DMS53 treated with DMSO at 0.1 percent for 48 hours (cell line): Measurements from ENCODE around the gene CDH13.

ENCODE experiments used
- DNase-seq: peaks from one replicate; lab custom pipeline; 2025; ENCODE audit not compliant: unreplicated experiment; lab: John Stamatoyannopoulos, UW

Gene CDH13

GRCh38 chr16:82773018-82773417 lies 146.2 kb downstream of the CDH13 start:
- DNase-seq = no peak

- no peak for DNase-seq
Measured at GRCh38 chr16:82776470-82777146, 149.8 kb downstream of the CDH13 start.

DNA sequence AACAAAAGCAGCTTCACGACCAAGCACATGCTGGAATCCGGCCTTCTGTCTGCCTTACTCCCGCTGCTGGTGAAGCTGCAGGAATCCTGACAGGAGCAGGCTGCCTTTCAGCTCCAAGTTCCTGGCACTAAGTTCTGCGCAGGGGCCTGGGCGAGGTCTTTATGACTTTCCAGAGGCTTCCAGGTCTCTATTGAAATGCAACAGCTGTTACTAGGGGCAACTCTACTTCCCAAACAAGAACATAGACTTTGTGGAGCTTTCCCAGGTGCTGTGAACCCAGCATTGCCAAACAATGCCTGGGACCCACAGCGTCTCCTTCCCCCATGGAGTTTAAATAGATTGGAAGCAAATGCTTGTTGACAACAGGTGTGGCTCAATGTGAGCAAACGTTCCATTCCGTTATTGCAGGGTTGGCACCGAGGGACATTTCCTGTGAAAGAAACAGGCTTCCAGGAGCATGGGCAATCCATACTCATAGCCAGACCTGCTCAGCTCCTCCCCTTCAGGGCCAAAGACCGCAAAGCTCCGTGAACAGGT lies 156.0 kb downstream of the CDH13 start:
- no peak for DNase-seq

- no peak for DNase-seq
Measured at GRCh38 chr16:82783933-82784572, 157.3 kb downstream of the CDH13 start.

DNA sequence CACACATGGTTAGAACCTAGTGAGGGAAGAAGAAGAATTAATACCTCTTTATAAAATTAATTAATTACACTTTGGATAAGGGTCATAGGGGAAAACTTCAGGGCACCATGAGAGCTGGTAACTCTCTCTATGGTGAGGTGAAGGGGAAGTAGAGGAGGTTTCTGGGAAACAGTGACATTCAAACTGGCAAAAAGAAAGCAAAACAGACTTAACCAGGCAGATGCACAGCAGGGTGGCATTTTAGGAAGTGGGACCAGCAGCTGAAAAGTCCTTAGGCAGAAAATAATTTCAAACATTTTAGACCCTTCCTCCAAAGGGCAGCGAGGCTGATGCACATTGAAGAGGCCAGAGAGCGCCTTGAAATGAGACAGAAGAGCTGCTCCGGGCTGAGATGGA lies 157.8 kb downstream of the CDH13 start:
- DNase-seq = no peak

GRCh38 chr16:82788225-82788624 lies 161.5 kb downstream of the CDH13 start:
- no peak for DNase-seq

- no peak for DNase-seq
Measured at GRCh38 chr16:82788919-82789318, 162.2 kb downstream of the CDH13 start.

DNA sequence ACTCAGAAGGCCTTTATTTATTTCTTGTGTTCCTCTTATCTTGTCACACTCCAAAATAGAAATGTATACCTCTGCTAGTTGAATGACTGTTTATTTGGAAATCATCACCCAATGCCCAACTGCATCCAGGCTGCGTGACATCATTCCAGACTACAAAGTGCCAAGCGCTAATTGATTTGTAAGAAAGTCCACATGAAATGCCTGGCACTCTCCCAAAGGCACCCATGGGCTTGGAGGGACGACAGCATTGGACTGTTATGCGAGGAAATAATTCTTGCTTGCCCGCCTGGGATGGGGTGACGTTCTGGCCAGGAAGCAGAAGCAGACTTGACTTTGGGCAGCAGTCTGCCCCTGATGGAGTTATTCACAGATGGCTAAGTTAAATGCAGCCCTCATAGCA lies 165.9 kb downstream of the CDH13 start:
- DNase-seq = no peak

- no peak for DNase-seq
Measured at GRCh38 chr16:82793528-82794245, 166.9 kb downstream of the CDH13 start.

DNA sequence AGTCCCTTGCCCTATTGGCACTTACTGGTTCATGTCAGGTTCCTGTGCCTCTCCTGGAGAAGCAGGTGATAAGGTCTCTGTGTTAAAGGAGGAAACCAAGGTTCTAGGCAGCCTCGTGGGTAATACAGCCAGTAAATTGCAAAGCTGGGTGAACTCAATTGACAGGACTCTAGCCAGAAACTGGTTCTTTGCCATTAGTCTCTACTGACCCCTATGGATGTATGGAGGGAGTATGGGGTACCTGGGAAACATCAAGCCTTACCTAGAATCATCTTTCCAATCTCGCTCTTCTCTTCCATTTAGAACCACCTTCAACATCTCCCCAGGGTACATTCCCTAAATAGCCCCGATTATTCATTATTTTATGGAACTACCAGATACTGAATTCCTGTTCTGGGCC lies 169.3 kb downstream of the CDH13 start:
- no peak for DNase-seq

GRCh38 chr16:82801361-82801760 lies 174.6 kb downstream of the CDH13 start:
- no peak for DNase-seq

GRCh38 chr16:82805866-82806265 lies 179.1 kb downstream of the CDH13 start:
- no peak for DNase-seq

DNA sequence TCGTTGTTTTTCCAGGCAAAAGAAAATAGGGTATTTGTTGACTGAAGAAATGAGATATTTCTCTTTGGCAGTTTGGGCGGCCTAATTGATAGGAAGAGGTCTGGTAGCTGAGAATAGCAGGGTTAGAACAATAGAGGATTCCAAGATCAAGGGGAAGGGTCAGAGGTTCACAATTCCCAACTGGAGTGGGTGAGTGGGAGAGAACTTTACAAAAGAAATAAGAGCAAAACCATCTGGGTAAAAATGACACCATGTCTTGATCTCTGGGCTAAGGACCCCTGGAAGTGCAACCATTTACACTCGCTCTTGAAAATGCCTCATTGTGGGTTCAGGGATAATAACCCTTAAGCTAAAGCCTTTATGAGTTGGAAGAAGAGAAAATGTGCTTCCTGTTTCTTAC lies 180.5 kb downstream of the CDH13 start:
- DNase-seq = no peak

GRCh38 chr16:82808036-82808435 lies 181.3 kb downstream of the CDH13 start:
- no peak for DNase-seq

DNA sequence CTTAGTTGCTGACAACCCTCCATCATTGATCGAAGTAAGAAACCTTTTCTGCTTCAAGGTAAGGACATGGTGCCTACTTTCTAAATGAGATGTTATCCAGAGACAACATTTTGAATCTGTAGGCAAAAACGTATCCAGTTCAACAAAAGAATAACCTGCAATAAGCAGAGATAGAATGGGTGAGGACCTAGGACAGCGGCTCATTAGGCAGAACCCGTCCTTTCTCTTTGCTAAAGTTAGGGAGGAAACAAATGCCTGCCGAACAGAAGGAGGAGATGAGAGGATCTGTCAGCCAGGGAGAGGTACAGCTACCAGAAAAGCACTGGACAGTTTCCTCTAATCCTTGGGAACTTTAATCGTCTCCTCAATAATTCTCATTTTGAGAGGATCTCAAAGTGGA lies 183.3 kb downstream of the CDH13 start:
- no peak for DNase-seq

DNA sequence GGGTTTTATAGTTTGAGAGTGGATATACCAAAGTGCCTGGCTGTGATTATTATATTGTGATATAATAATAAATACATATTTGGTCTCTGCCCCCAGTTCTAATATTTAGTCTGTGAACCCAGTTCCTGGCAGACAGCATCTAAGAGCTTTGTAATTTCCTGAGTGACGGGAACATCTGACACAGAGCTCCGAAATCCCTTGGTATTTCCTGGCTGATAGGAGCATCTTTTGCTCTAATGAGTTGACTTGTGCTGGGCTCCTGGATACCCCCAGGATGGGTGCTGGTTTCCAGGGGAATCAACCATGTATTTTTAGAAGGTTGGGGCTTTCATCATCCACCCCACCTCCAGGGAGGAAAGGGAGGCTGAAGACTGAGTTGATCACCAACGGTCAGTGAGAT lies 187.3 kb downstream of the CDH13 start:
- no peak for DNase-seq

DNA sequence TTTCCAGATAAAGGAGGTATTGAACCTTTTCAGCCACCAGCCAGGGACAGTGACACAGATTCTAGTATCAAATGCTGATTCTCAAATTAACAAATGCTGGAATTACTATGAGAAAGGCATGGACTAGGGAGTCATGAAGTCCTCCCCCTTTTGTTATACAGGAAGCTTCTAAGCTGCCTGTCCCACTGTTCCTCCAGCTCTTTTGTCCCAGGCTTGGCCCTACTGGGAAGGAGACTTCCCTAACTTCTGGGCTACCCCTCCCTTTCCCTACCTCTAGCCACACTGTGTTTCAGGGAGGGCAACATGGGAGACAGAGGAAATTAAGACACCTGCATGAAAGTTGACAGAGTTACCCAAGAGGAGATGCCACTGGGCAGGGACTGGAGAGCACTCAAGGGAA lies 192.5 kb downstream of the CDH13 start:
- no peak for DNase-seq

DNA sequence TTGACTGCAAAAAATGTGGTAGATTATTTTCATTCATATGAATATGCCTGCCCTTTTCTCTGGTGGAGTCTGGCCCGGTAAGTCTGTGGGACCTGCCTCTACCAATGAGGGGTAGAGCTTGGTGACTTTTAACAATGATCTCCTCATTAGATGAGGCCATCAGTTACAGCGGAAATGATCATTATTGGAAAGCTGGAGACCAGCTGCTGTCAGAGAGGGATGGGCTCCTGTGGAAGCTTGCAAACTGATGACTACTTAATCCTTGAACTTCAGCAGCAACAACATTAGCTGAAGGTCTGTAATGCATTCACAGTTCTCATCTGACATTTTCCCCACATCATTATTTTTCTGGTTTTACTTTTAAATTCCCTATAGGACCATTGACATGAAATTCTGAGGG lies 194.1 kb downstream of the CDH13 start:
- DNase-seq = no peak

DNA sequence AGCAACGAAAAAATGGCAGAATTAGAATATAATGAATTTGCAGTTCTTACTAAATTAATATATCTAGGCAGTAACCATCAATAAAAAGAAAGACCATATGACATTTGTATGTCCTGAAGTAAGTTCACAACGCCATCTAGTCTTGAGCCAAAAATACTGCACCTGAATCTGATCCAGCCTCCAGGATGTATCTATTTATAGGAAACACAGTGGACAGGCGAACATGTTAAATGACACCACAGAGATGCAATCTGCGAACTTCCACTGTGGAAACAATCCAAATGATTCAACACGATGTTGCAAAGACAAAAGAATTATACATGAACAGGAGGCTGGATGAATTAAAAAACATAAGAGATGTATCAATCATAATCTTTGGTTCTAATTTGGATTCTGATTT lies 197.6 kb downstream of the CDH13 start:
- DNase-seq = no peak

GRCh38 chr16:82829301-82829700 lies 202.5 kb downstream of the CDH13 start:
- DNase-seq = no peak

DNA sequence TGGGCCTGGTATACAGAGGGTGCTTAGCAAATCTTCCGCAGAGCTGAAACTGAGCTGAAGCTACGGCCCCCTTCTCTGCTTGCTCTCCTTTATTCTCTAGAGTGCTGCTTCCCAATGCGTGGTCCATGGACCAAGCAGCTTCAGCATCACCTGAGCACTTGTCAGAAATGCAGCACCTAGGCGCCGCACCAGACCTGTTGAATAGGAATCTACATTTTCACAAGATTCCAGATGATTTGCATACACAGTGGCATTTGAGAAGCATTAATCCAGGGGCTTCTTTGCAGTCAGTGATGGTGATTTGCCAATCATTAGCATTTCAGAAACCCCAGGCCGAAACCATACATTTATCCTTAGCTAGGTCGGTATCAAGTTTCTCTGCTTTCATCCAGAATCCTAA lies 204.2 kb downstream of the CDH13 start:
- DNase-seq = no peak

GRCh38 chr16:82832821-82833220 lies 206.1 kb downstream of the CDH13 start:
- no peak for DNase-seq
